Colonic mucosa (tissue), 4 donors: ENCODE results near the gene RAB11FIP5. TPM values are rescaled to one million over a fixed set of nuclear protein-coding genes. Genes with fewer than 3 reads are reported as not detected.
"Not testable (repeated sequence)": the region's sequence is repeated elsewhere in the genome, so short reads cannot be mapped to it uniquely, and the experiment has no call there.

Source experiments
- DNase-seq: peaks from one replicate; pipeline ENCODE4 v3.0.0-alpha.2; 2020
- H3K27ac ChIP-seq: fragments of 200-600 bp; one replicate; pipeline ENCODE4 v1.8.0; 2021
- H3K27me3 ChIP-seq: fragments of 200-600 bp; one replicate; pipeline ENCODE4 v1.8.0; 2021
- H3K36me3 ChIP-seq: fragments of 200-600 bp; one replicate; pipeline ENCODE4 v1.8.0; 2021
- H3K4me1 ChIP-seq: fragments of 200-600 bp; one replicate; pipeline ENCODE4 v1.8.0; 2021; ENCODE audit warnings: mild to moderate bottlenecking
- H3K4me3 ChIP-seq: fragments of 200-600 bp; one replicate; pipeline ENCODE4 v1.8.0; 2021
- H3K9ac ChIP-seq, 2 donors: one replicate each; pipeline ENCODE4 v1.7.0; 2013; ENCODE audit warnings: control low read depth in 2 of 2, low read depth in 2 of 2, low read length in 2 of 2
- H3K9me3 ChIP-seq: fragments of 200-600 bp; one replicate; pipeline ENCODE4 v1.8.0; 2021
- intact Hi-C: fragments of 100-400 bp; cut with DNase I; formaldehyde crosslinking; loops from one replicate; pipeline ENCODE4 v1.14.1; 2022
- total RNA-seq, 2 donors: library from RNA; stranded (reverse); fragmentation: NEBNext Ultra II Directional in 1 of 2; extraction: Animal tissue kit (Norgen Biotek cat#: 25700) in 1 of 2; gene quantifications; one replicate each; pipeline ENCODE4 v1.2.1, GENCODE V29; 2021
- TF ChIP-seq, protein P1 (sequence below): fragments of 200-600 bp; IDR thresholded peaks from one replicate; pipeline ENCODE4 v1.8.0; 2022; ENCODE audit warnings: antibody characterized with exemption, mild to moderate bottlenecking
- donor health status: healthy.
- donor health status: DM: no; HTN: no; CAD: no.
- donor health status: DM: no; HTN: no; CAD: no.

RAB11FIP5 gene
- total RNA-seq, 2 donors from 2014 or later: 17.8 to 33.7 TPM

- intact Hi-C loops: no loop called here
- Histone ChIP-seq H3K4me1 (no peaks in the 10 kb centered on the region), H3K9ac (no peak overlapping the region), H3K36me3 (no peaks in the 10 kb centered on the region), H3K9me3 (no peaks in the 10 kb centered on the region), H3K4me3 (no peak overlapping the region), H3K27ac (no peak overlapping the region), H3K27me3 (no peaks in the 10 kb centered on the region)
- TF ChIP-seq, protein P1, sequence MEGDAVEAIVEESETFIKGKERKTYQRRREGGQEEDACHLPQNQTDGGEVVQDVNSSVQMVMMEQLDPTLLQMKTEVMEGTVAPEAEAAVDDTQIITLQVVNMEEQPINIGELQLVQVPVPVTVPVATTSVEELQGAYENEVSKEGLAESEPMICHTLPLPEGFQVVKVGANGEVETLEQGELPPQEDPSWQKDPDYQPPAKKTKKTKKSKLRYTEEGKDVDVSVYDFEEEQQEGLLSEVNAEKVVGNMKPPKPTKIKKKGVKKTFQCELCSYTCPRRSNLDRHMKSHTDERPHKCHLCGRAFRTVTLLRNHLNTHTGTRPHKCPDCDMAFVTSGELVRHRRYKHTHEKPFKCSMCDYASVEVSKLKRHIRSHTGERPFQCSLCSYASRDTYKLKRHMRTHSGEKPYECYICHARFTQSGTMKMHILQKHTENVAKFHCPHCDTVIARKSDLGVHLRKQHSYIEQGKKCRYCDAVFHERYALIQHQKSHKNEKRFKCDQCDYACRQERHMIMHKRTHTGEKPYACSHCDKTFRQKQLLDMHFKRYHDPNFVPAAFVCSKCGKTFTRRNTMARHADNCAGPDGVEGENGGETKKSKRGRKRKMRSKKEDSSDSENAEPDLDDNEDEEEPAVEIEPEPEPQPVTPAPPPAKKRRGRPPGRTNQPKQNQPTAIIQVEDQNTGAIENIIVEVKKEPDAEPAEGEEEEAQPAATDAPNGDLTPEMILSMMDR: no peak
- DNase-seq: no peak
Observed at GRCh38 chr2:73122536-73122935, 9.8 kb upstream of the RAB11FIP5 start.

GRCh38 chr2:73119611-73120239, 7.0 kb upstream of the RAB11FIP5 start:
- H3K9ac ChIP-seq, H3K36me3 ChIP-seq, DNase-seq, H3K4me3 ChIP-seq, H3K27me3 ChIP-seq, H3K4me1 ChIP-seq, H3K27ac ChIP-seq, intact Hi-C loops, H3K9me3 ChIP-seq: not testable (repeated sequence)

DNA sequence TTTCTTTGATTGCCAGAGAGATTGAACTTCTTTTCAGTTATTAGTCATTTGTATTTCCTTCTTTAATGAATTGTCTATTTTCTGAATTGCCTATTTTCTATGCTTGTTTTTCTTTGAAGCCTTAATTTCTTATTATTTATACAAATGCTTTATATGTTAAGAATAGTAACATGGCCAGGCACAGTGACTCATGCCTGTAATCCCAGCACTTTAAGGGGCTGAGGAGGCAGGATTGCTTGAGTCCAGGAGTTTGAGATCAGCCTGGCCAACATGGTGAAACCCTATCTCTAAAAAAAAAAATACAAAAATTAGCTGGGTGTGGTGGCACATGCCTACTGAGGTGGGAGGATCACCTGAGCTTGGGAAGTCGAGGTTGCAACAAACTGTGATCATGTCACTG, 4.7 kb upstream of the RAB11FIP5 start:
- Histone ChIP-seq H3K36me3 (no peaks in the 10 kb centered on the region), H3K27ac (no peak overlapping the region), H3K27me3 (no peaks in the 10 kb centered on the region), H3K9ac (no peak overlapping the region), H3K4me3 (no peak overlapping the region), H3K4me1 (no peaks in the 10 kb centered on the region), H3K9me3 (no peaks in the 10 kb centered on the region)
- intact Hi-C loops: no loop called here
- no peak for DNase-seq
- TF ChIP-seq, protein P1: no peak

GRCh38 chr2:73116182-73116960, 3.6 kb upstream of the RAB11FIP5 start:
- no peak for DNase-seq
- no peaks in the 10 kb centered on the region for H3K27me3 ChIP-seq
- H3K4me3 ChIP-seq: no peak overlapping the region
- no peaks in the 10 kb centered on the region for H3K36me3 ChIP-seq
- intact Hi-C loops: no loop called here
- TF ChIP-seq, protein P1: no peak
- no peaks in the 10 kb centered on the region for H3K4me1 ChIP-seq
- no peak overlapping the region for H3K9ac ChIP-seq
- no peaks in the 10 kb centered on the region for H3K9me3 ChIP-seq
- no peak overlapping the region for H3K27ac ChIP-seq

GRCh38 chr2:73114273-73114867, 1.6 kb upstream of the RAB11FIP5 start:
- intact Hi-C loops: no loop called here

More at GRCh38 chr2:73114273-73114867, 1.6 kb upstream of the RAB11FIP5 start:
- TF ChIP-seq, protein P1: no peak
- no peak for DNase-seq
- Histone ChIP-seq H3K4me3 (no peak overlapping the region), H3K36me3 (no peaks in the 10 kb centered on the region), H3K9ac (no peak overlapping the region), H3K27me3 (no peaks in the 10 kb centered on the region), H3K4me1 (no peaks in the 10 kb centered on the region), H3K9me3 (no peaks in the 10 kb centered on the region), H3K27ac (no peak overlapping the region)
